KOPT-K1 (cell line): ENCODE data around the gene SH2D4B.

Source experiments
- H3K27ac ChIP-seq: fragments of 200-600 bp; sonication (generic); 2 replicates; pipeline ENCODE4 v1.5.1; 2016; ENCODE audit warnings: antibody characterized with exemption, mild to moderate bottlenecking, low read depth, low read length; ENCODE audit not compliant: poor library complexity, severe bottlenecking
- H3K36me3 ChIP-seq: fragments of 200-600 bp; sonication (generic); 2 replicates; pipeline ENCODE4 v1.5.1; 2017; ENCODE audit warnings: antibody characterized with exemption, mild to moderate bottlenecking, low read length, moderate library complexity; ENCODE audit not compliant: insufficient read depth
- H3K9me3 ChIP-seq: fragments of 200-600 bp; sonication (generic); 2 replicates; pipeline ENCODE4 v1.5.1; 2017; ENCODE audit warnings: antibody characterized with exemption, low read length, mild to moderate bottlenecking; ENCODE audit not compliant: insufficient read depth, poor library complexity, severe bottlenecking

The SH2D4B gene

GRCh38 chr10:80669485-80669884 is 131.8 kb downstream of the SH2D4B start:
- no peak overlapping the region for H3K27ac ChIP-seq
- H3K9me3 ChIP-seq = no peaks in the 10 kb centered on the region
- no peaks in the 10 kb centered on the region for H3K36me3 ChIP-seq

GRCh38 chr10:80670774-80671173 is 133.1 kb downstream of the SH2D4B start:
- Histone ChIP-seq H3K27ac (no peak overlapping the region), H3K36me3 (no peaks in the 10 kb centered on the region), H3K9me3 (no peaks in the 10 kb centered on the region)

- Histone ChIP-seq H3K36me3 (no peaks in the 10 kb centered on the region), H3K9me3 (no peaks in the 10 kb centered on the region), H3K27ac (no peak overlapping the region)
Observed at GRCh38 chr10:80671847-80672246, 134.1 kb downstream of the SH2D4B start.

GRCh38 chr10:80672613-80673012 is 134.9 kb downstream of the SH2D4B start:
- Histone ChIP-seq H3K36me3 (no peaks in the 10 kb centered on the region), H3K27ac (no peak overlapping the region), H3K9me3 (no peaks in the 10 kb centered on the region)

GRCh38 chr10:80674809-80675208 is 137.1 kb downstream of the SH2D4B start:
- Histone ChIP-seq H3K36me3 (no peaks in the 10 kb centered on the region), H3K27ac (no peak overlapping the region), H3K9me3 (no peaks in the 10 kb centered on the region)

- H3K36me3 ChIP-seq = no peaks in the 10 kb centered on the region
- no peak overlapping the region for H3K27ac ChIP-seq
- H3K9me3 ChIP-seq = no peaks in the 10 kb centered on the region
Observed at GRCh38 chr10:80681142-80681541, 143.4 kb downstream of the SH2D4B start.

- Histone ChIP-seq H3K27ac (no peak overlapping the region), H3K9me3 (no peaks in the 10 kb centered on the region), H3K36me3 (no peaks in the 10 kb centered on the region)
Observed at GRCh38 chr10:80684259-80684658, 146.6 kb downstream of the SH2D4B start.

GRCh38 chr10:80685355-80685754 is 147.7 kb downstream of the SH2D4B start:
- Histone ChIP-seq H3K9me3 (no peaks in the 10 kb centered on the region), H3K36me3 (no peaks in the 10 kb centered on the region), H3K27ac (no peak overlapping the region)

GRCh38 chr10:80686734-80687475 is 149.2 kb downstream of the SH2D4B start:
- Histone ChIP-seq H3K36me3 (no peaks in the 10 kb centered on the region), H3K9me3 (no peaks in the 10 kb centered on the region), H3K27ac (no peak overlapping the region)

- H3K9me3 ChIP-seq = no peaks in the 10 kb centered on the region
- H3K36me3 ChIP-seq = no peaks in the 10 kb centered on the region
- H3K27ac ChIP-seq = no peak overlapping the region
Observed at GRCh38 chr10:80687476-80687789, 149.7 kb downstream of the SH2D4B start.

GRCh38 chr10:80690434-80690833 is 152.7 kb downstream of the SH2D4B start:
- H3K27ac ChIP-seq = no peak overlapping the region
- no peaks in the 10 kb centered on the region for H3K36me3 ChIP-seq
- no peaks in the 10 kb centered on the region for H3K9me3 ChIP-seq

- Histone ChIP-seq H3K9me3 (no peaks in the 10 kb centered on the region), H3K27ac (no peak overlapping the region), H3K36me3 (no peaks in the 10 kb centered on the region)
Observed at GRCh38 chr10:80691441-80691840, 153.7 kb downstream of the SH2D4B start.

- Histone ChIP-seq H3K27ac (no peak overlapping the region), H3K9me3 (no peaks in the 10 kb centered on the region), H3K36me3 (no peaks in the 10 kb centered on the region)
Observed at GRCh38 chr10:80693565-80693964, 155.9 kb downstream of the SH2D4B start.

GRCh38 chr10:80694930-80695329 is 157.2 kb downstream of the SH2D4B start:
- H3K9me3 ChIP-seq = no peaks in the 10 kb centered on the region
- no peak overlapping the region for H3K27ac ChIP-seq
- H3K36me3 ChIP-seq = no peaks in the 10 kb centered on the region
